HG02870 (cell line): ENCODE data around the gene SLC24A3.

Source experiments
- ATAC-seq: cut with Tn5 transposase; IDR thresholded peaks from one replicate; pipeline ENCODE4 v1.9.1; 2021; ENCODE audit warnings: mild to moderate bottlenecking, moderate library complexity; ENCODE audit not compliant: unreplicated experiment

SLC24A3 gene

GRCh38 chr20:19571996-19572395 lies 359.6 kb downstream of the SLC24A3 start:
- no peak for ATAC-seq

- no peak for ATAC-seq
These were observed 365.2 kb downstream of the SLC24A3 start for GRCh38 chr20:19577692-19578091.

GRCh38 chr20:19582782-19583181 lies 370.3 kb downstream of the SLC24A3 start:
- ATAC-seq = no peak

GRCh38 chr20:19583532-19584175 lies 371.2 kb downstream of the SLC24A3 start:
- ATAC-seq = peak; percentile 79

GRCh38 chr20:19588241-19588640 lies 375.8 kb downstream of the SLC24A3 start:
- ATAC-seq = no peak

GRCh38 chr20:19588732-19589131 lies 376.3 kb downstream of the SLC24A3 start:
- ATAC-seq = no peak

- ATAC-seq = no peak
These were observed 377.4 kb downstream of the SLC24A3 start for GRCh38 chr20:19589787-19590362.

GRCh38 chr20:19590382-19590781 lies 377.9 kb downstream of the SLC24A3 start:
- ATAC-seq = no peak

- ATAC-seq = no peak
These were observed 381.3 kb downstream of the SLC24A3 start for GRCh38 chr20:19593762-19594161.

- no peak for ATAC-seq
These were observed 382.5 kb downstream of the SLC24A3 start for GRCh38 chr20:19594896-19595295.

- no peak for ATAC-seq
These were observed 385.8 kb downstream of the SLC24A3 start for GRCh38 chr20:19598117-19598850.

GRCh38 chr20:19599200-19599599 lies 386.8 kb downstream of the SLC24A3 start:
- no peak for ATAC-seq

- ATAC-seq = no peak
These were observed 387.6 kb downstream of the SLC24A3 start for GRCh38 chr20:19600042-19600441.

- no peak for ATAC-seq
These were observed 388.8 kb downstream of the SLC24A3 start for GRCh38 chr20:19601126-19601810.

- ATAC-seq = no peak
These were observed 390.4 kb downstream of the SLC24A3 start for GRCh38 chr20:19602675-19603375.

- no peak for ATAC-seq
These were observed 390.9 kb downstream of the SLC24A3 start for GRCh38 chr20:19603376-19603750.

- no peak for ATAC-seq
These were observed 393.5 kb downstream of the SLC24A3 start for GRCh38 chr20:19605786-19606485.

- ATAC-seq = no peak
These were observed 397.3 kb downstream of the SLC24A3 start for GRCh38 chr20:19609642-19610223.

GRCh38 chr20:19615629-19616028 lies 403.2 kb downstream of the SLC24A3 start:
- no peak for ATAC-seq

GRCh38 chr20:19616081-19616480 lies 403.6 kb downstream of the SLC24A3 start:
- no peak for ATAC-seq
